Measurements from ENCODE around the gene BIRC5.
"Not testable (repeated sequence)": the region's sequence is repeated elsewhere in the genome, so short reads cannot be mapped to it uniquely, and the experiment has no call there.

The BIRC5 gene

DNA sequence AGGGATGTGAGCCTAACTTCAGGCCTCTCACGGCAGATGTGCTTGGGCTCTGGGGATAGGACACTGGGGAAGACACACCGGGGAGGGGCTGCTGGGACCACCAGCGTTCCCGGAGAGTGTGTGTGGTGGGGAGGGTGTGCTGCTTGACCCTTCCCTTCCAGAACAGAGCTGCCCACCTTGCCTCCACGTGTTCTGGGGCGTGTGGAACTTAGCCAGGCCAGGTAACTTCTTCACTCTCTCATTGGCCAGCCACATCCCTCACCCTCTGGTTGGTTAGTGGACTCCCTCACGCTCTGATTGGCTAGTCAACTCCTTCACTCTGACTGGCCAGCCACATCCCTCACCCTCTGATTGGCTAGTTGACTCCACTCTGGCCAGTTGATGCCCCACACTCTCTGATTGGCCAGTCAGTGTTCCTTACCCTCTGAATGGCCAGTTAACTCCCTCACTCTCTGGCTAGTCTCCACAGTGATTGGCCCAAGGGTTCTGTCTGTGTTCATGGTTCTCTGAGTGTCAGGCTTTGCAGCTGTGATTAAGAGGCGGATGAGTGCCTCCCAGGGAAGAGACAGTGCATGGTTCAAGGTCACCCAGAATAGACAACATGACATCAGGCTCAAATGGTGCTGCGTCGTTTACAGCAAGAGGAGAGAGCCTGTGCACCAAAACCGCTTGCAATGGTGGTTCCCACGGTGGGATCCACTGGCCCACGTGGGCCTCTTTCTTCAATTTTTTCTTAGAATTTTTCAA lies 27.4 kb downstream of the BIRC5 start:
- no peak for DNase-seq

DNA sequence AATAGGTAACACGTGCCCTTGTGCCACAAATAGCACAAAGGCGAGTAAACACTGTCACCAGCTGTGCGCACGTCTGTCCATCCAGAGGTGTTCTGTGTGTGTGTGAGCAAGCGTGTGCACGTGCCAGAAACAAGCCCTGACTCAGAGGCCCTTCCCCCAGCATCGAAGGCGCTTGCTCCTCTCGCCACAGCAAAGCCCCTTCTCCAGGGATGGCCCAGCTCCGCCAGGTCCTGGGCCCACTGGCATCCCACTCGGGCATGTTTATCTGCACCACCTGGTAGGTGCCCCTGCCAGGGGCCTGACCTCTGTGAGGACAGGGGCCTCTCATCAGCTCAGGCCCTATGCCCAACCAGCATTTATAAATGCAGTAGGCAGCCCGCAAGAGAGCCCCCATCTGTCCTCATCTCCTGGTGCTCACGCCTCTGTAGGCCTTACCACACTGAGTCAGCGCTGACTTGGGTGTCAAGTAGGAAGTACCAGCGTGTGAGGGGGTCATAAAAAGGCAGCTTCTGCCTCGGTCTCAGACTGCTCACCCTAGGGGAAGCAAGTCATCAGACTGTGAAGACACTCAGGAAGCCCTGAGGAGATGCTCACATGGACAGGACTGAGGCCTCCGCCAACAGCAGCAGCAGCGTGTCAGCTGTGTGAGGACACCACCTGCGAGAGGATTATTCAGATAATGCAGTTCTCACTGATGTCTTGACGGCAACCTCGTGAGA lies 28.1 kb downstream of the BIRC5 start:
- DNase-seq, result no peak

DNA sequence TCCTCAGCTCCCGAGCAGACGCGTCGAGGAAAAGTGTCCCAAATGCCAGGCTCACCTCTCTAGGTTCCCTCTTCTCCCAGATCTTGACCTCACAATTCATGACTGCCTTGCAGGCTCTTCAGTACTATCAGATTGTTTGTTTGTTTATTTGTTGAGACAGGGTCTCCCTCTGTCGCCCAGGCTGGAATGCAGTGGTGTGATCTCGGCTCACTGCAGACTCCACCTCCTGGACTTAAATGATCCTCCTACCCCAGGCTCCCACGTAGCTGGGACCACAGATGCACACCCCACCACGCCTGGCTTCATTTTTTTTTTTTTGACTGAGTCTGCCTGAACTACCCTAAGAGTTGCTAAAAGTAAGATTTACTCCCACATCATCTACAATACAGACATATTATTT lies 33.3 kb downstream of the BIRC5 start:
- DNase-seq, result no peak

DNA sequence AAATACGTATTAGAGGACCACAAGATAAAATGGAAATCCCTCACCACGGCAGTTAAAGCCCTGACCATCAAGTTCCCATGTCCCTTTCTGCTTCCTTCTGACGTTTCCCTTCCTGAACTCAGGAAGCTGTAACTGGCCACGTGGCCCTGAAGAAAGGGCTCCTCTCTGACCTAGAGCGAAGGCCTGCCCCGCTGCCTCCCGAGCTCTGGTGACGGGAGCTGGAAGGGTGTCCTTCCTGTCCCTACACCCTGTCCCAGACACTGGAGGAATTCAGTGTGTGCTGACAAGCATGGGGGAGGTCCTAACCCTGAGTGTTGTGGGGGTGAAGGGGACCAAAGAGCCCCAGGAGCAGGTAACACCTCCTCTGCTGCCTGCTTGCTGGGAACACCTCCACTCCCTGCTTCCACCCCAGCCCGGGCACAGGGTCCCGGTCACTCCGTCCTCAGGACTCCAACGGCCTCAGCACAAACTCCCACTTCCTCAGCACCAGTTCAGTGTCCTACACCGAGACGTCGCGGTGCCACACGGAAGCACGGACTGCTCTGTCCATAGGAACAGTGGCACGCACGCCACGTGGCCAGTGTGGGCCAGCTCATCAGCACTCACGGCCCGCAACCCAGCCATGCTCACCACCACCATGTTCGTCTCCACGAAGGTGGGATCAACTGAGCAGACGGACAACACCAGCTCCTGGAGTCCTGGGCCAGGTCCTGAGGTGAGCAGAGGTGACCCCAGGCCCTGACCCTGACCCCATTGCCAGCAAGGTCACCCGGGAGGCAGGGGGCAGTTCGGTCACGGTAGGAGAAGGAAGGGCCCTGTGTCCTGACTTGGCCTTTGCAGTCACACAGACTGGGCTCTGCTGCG lies 34.2 kb downstream of the BIRC5 start:
- DNase-seq, result no peak

DNA sequence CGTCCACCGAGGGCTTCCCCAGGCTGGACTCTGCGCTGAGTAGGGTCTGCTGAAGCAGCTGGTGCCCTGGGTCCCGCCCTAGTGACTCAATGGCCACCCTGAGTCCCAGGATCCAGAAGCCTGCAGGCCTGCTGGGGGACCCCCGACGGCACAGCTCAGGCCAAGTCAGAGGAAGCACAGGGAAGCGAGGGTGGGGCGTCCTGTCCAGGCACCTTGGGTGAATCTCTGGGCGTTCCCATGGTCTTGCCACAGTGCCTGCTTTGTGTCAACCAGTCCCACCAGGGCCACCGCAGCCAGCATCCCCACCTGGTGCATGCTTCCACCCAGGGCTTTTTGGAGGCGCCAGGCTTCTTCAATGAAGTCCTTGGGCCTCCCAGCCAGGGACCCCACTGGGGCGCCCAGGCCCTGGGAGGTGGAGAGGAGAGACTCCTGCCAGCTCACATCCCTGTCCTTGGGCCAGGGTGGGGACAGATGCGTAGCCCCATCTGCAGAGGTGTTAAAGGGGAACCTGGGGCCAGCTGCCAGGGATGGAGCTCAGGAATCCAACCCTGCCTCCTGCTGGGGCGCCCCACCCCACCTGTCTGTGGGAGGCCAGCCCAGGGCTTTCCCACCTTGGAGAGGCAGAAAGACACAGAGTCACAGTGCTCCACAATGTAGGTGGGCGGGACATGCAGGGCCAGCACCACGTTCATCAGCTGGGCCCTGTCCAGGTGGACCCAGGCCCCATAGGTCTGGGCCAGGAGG lies 35.2 kb downstream of the BIRC5 start:
- no peak for DNase-seq

DNA sequence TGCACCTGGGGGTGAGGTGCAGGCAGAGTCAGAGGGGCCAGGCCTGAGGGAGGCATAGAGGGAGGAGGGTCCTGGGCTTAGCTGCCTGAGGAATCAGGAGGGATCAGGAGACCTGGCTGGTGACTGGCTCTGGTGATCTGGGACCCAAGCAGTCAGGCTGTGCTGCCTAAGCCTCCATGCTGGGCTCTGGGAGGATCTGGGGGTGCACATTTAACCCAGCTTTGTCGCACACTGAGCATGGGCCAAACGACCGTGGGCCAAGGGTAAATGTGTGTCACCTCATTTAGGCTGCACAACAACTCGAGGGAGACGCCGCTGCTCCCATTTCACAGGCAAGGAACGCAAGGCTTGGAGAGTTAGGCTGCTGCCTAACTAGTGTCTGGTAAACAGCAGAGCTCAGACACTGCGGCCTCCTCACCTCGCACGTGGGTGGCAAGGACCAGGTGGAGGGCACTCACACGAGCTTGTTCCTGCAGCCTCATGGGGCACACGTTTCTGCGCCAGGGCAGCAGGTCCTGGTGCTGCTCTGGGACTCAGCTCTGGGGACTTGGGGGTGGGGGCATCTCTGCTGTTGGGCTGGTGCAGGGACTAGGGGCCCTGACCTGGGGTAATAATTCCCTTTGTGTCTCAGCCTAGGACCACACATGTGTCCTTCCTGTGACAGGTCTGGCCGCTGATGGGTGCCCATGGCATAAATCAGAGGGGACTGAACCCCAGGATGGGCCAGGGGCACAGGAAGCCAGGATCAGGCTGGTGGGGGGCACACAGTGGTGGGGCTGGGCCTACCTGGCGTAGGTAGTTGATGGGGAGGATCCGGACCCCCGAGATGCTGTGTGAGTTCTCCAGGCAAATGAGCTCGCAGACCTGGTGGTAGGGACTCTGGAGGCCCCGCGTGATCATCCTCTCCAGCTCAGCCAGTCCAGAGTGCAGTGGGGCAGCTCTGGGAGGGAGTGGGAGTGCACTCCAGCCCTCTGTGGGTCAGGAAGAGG lies 36.1 kb downstream of the BIRC5 start:
- no peak for DNase-seq

DNA sequence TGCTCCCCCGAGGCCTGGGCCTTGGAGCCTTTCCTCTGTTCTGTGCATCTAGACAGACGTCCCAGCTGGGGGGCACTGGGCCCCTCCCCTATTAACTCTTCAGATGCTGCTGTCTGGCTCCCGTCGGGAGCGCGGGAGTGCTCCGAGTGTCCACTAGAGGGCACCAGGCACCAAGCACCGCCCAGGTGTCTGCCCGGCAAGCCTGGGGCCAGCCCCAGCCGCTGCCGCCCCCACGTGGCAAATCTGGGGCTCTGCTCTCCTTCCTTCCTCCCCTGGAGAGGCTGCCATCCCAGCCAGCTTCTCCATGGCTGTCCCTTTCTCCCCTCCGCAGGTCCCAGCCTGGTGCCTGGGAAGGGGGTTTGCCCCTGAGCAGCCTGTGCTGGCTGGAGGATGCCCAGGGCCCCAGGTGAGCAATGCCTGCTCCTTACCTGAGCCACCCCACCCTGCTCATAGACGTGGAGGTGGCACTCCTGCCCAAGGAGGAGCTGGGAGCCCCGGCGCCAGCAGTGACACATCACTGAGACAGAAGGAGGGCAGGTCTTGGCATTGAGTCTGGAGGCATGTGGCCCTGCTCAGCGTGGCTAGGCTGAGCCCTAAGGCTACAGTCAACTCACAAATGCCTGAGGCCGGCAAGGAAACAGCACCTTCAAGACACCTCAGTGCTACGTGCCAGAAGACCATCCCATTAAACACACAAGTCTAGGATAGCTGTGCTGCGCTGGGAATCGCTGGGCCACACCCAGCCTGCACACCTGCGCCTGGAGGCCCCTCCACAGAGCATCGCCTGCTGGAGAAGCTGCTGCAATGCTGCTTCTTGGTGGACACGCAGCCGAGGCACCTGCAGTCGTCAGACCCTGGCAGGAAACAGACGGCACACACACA lies 37.1 kb downstream of the BIRC5 start:
- DNase-seq, result peak; percentile 87

DNA sequence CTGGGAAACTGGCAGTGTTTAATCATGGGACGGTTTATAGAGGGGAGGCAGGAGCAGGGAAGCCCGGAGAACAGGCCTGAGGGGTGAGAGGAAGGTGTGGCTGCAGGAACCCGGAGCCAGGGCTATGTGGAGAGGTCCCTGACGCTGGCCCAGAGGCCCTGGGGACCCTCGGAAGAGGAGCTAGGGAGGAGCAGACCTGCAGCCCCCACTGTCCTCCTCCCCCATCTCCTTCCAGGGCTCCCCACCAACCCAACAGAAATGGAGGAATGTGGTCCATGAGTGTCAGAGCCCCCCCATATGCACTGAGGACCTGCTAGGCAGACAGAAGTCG lies 37.7 kb downstream of the BIRC5 start:
- no peak for DNase-seq

DNA sequence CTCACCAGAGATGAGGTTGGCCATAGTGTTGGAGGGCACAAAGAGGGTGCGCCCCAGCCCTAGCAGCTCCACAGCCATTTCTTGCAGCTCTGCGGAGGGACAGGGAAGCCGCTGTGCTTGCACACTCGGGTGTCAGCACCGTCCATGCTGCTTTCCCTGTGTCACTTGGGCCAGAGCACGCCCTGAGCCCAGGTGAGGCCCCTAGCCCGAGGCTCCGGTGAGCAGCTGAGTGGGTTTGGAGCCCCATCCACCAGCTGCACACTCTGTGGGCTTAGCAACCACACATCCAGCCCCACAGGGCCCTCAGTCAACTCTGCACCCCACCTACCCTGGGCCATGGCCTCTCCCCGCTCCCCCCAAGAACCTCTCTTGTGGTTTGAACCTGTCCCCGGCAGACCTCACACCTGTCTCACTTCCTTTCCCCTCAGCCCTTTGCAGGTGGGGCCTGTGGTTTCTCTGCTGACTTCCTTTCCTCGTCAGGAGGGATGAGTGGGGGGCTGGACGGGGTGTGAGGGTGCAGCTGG lies 38.1 kb downstream of the BIRC5 start:
- peak; percentile 36 for DNase-seq

DNA sequence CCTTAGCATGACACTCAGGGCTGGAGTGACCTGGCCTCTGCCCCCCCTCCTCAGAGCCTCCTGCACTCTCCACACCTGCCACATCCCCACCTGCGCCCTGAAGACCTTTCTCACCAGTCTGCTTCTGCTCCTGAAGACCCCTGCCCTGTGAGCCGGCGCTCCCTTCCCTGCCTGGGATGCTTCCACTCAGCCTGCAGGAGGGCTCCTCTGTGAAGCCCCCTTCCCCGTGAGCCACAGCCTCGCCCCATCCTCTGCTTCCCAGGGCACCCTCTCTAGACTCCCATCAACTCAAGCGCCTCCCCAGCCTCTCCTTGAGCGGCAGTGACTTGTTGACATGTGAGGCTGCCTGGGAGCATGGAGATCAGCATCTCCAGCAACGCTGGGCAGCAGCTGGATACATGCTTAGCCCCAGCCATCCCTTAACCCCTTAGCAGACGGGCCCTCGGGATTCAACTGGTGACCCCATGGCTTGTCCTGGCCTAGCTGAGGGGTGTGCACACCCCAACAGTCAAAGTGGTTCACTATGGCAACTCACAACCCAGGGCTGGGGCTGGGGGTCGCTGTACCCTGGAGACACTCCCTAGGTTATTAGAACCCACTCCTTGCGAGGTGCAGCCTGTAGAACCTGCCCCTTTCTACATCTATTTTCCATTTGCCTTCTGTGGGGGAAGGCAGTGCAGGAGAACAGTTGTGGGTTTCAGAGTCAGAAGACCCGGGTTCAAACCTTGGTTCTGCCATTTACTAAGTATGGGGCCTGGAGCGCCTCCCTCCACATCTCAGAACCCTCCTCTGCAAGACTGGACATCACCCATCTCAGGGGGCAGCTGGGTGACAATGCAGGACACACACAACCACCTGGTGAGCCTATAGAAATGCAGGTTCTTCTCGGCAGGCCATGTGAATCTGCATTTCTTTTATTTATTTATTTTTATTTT lies 38.9 kb downstream of the BIRC5 start:
- no peak for DNase-seq

DNA sequence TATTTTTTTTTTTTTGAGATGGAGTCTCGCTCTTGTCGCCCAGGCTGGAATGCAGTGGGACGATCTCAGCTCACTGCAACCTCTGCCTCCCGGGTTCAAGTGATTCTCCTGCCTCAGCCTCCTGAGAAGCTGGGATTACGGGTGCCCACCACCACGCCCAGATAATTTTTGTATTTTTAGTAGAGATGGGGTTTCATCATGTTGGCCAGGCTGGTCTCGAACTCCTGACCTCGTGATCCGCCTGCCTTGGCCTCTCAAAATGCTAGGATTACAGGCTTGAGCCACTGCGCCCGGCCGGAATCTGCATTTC lies 39.5 kb downstream of the BIRC5 start:
- not testable (repeated sequence) for DNase-seq

DNA sequence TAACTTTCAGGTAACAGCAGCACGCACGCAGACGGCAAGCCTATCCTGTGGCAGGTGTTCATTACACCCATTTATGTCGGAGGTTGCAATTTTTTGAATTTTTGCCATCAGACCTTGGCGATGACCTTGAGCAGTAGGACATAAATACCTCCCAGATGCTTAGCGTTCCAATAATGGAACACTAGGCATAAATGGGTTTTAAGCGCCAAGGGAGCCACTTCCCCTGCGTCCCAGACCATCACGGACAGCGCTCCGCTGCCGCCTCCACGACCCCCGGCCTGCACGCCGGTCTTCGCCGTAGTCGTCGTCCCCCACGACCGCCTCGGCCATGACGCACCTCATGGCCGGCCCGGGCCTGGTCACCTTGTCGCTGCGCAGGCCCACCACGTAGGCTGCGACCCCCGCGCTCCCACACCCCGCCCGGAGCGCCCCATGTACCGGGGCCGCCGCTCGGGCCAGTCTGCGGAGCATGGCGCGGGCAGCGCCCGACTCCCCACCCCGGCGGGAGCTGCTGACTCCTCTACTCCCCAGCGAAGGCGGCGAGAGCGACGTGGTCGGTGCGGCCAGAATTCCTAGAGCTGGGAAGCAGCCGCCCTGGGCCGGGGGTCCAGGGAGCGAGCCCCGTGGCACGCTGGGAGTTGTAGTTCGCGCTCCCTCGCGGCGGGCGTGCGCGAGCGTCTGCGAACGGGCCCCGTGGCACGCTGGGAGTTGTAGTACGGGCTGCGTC lies 40.1 kb downstream of the BIRC5 start:
- DNase-seq, result peak; percentile 82

DNA sequence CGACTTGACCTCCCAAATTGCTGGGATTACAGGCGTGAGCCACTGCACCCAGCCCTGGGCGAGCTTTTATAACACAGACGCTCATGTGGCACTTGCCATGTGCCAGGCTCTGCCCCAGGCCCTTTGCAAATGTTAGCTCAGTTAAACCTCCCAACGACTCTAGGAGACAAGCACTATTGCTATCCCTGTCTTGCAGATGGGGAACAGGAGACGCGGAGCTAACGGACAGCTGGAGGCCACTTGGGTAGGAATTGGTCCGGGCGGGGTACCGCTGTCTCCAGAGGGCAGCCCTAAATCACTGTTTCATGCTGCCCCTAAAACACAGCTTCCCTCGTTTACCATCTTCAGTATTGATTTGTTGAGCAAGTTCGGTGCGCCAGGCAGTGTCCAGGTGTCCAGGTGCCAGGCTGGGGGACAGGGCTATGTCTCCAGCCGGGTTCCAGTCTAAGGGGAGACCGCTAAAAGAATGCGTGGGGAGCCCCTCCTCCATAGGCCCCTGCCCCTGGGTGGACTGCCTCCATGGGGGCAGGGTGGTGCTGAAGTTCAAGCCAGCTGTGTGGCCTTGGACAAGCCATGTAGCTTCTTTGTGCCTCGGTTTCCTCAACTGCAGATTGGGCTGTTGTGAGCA lies 41.1 kb downstream of the BIRC5 start:
- no peak for DNase-seq

DNA sequence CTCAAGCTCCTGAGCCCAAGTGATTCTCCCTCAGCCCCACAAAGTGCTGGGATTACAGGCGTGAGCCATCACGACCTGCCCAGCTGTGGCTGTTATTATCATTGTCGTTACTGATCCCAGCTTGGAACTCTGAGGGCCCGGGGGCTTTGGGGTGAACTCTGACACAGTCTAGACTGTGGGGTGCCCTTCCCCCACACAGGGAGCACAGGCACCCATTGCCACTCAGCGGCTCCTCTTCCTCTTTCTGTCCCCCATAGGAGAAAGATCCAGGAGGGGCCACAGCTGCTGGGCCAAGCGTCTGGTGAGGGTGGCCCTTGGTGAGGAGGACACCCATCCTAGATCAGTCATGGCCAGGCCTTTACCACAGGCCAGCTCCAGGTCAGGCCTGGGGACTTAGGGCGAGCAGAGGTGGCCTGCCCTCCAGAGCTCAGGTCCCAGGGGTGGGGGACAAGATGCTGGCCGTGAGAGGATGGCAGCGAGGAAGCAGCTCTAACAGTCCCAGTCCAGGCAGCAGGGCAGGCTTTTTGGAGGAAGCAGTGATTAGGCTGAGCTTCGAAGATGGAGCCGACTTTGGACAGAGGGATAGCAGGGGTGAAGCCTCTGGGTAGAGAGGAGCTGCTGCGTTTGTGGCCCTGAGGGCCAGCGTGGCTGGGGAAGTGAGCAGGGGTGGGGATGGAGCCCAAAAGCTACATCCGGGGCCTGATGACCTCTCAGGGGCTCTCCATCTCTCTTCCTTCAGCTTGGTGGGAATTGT lies 42.1 kb downstream of the BIRC5 start:
- no peak for DNase-seq

DNA sequence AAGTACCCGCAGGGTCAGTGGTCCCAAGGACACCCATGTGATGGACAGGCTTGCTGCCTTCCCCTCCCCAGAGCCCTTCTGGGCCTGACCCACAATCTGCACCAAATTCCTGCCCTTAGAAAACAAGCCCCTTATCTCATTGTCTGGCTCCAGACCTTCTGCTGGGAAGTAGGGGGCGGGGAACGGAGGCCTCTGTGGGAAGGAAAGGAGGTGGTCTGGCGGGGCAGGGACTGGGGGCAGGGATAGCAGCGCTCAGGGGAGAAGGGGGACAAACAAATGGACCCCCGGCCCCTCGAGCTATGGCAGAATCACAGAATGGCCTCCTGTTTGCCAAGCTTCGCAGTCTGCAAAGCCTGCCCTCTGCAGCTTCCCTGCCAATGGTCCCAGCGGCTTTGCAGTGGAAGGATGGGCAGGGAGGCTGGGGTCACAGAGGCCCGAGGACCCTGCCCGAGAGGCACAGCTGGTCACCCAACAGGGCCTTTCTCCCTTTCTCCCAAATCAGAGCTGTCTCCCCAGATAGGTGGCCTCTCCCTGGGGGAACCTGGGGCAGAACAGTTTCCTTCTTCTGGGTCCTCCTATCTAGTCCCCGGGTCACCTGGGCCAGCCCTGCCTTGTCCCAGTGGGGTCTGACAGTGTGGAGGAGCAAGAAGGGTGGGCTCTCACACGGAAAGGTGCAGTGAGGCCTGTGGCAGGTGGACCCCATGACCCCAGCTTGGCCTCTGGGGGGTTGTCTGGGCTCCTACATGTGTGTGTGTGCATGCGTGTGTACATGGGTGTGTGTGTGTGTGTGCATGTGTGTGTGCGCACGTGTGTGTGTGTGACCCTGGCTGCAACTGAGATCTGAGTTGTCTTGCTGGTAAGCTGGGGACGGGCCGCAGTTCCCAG lies 42.9 kb downstream of the BIRC5 start:
- DNase-seq, result no peak

DNA sequence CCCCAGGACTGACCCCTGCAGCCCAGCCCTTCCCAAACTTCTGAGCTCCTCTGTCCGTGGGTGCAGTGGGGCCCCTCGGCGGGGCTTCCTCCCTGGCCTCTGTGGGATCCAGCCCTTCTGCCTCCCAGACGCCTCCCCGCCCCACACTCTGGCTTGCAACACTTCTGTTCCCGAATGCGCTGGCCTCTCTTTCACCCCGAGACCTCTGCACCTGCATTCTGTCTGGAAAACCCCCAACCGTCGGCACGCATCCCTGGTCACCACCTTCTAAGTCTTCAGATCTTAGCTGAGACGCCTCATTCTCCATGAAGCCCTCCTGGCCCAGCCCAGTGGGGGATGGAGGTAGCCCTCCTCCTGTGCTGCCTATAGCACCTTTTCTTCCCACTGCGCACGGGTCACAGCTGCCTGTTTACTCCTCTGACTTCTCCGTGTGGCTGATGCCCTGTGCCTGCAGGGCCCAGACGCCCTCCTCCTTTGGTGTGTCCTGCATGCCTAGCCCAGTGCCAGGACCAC lies 43.8 kb downstream of the BIRC5 start:
- peak; percentile 35 for DNase-seq
